C1 segment of cervical spinal cord (tissue), 14 donors: ENCODE data around the gene GPAM.
"Not testable (repeated sequence)": the region's sequence is repeated elsewhere in the genome, so short reads cannot be mapped to it uniquely, and the experiment has no call there.

ENCODE experiments used
- DNase-seq, 14 donors: peaks; one replicate each; lab custom pipeline; 2025; lab: John Stamatoyannopoulos, UW

GPAM gene

GRCh38 chr10:112132435-112132834 is 51.1 kb downstream of the GPAM start:
- DNase-seq: no peak

- no peak for DNase-seq
These were observed 51.6 kb downstream of the GPAM start for GRCh38 chr10:112131996-112132395.

GRCh38 chr10:112131346-112131745 is 52.2 kb downstream of the GPAM start:
- no peak for DNase-seq

- peak in 1 of 14 donors; percentile 92 for DNase-seq
These were observed 56.7 kb downstream of the GPAM start for GRCh38 chr10:112126901-112127300.

GRCh38 chr10:112126172-112126571 is 57.4 kb downstream of the GPAM start:
- no peak for DNase-seq

GRCh38 chr10:112124866-112125265 is 58.7 kb downstream of the GPAM start:
- DNase-seq: no peak

GRCh38 chr10:112122827-112123226 is 60.7 kb downstream of the GPAM start:
- no peak for DNase-seq

GRCh38 chr10:112120491-112120890 is 63.1 kb downstream of the GPAM start:
- no peak for DNase-seq

GRCh38 chr10:112115781-112116385 is 67.7 kb downstream of the GPAM start:
- DNase-seq: no peak

GRCh38 chr10:112109779-112110178 is 73.8 kb downstream of the GPAM start:
- DNase-seq: not testable (repeated sequence)
